ENCODE measurements around the gene PACRG. TPM values are rescaled to one million over a fixed set of nuclear protein-coding genes. Genes with fewer than 3 reads are reported as not detected.

Gene PACRG
- total RNA-seq, 1 experiment from 2014 or later = 0.44 TPM

- H3K4me3 Mint-ChIP-seq = no peak overlapping the region
- peaks cover 35% of the 10 kb centered on the region for H3K4me1 Mint-ChIP-seq
- no peak overlapping the region for H3K27ac Mint-ChIP-seq
- TF ChIP-seq, protein P1, sequence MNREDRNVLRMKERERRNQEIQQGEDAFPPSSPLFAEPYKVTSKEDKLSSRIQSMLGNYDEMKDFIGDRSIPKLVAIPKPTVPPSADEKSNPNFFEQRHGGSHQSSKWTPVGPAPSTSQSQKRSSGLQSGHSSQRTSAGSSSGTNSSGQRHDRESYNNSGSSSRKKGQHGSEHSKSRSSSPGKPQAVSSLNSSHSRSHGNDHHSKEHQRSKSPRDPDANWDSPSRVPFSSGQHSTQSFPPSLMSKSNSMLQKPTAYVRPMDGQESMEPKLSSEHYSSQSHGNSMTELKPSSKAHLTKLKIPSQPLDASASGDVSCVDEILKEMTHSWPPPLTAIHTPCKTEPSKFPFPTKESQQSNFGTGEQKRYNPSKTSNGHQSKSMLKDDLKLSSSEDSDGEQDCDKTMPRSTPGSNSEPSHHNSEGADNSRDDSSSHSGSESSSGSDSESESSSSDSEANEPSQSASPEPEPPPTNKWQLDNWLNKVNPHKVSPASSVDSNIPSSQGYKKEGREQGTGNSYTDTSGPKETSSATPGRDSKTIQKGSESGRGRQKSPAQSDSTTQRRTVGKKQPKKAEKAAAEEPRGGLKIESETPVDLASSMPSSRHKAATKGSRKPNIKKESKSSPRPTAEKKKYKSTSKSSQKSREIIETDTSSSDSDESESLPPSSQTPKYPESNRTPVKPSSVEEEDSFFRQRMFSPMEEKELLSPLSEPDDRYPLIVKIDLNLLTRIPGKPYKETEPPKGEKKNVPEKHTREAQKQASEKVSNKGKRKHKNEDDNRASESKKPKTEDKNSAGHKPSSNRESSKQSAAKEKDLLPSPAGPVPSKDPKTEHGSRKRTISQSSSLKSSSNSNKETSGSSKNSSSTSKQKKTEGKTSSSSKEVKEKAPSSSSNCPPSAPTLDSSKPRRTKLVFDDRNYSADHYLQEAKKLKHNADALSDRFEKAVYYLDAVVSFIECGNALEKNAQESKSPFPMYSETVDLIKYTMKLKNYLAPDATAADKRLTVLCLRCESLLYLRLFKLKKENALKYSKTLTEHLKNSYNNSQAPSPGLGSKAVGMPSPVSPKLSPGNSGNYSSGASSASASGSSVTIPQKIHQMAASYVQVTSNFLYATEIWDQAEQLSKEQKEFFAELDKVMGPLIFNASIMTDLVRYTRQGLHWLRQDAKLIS (CRISPR knock-in tag; IDR thresholded peaks at IDR 0.05; ENCODE audit: borderline replicate concordance) = no peak
- TF ChIP-seq MXD4 (CRISPR knock-in tag; IDR thresholded peaks at IDR 0.05; ENCODE audit: borderline replicate concordance) (no peak), IRF1 (CRISPR knock-in tag; IDR thresholded peaks at IDR 0.05) (no peak), GTF2I (CRISPR knock-in tag; conservative IDR thresholded peaks at IDR 0.05) (no peak), TCF7 (CRISPR knock-in tag; IDR thresholded peaks at IDR 0.05; ENCODE audit: low read depth) (no peak), TP53 (CRISPR knock-in tag; IDR thresholded peaks at IDR 0.05) (no peak), ATF1 (CRISPR knock-in tag; IDR thresholded peaks at IDR 0.05) (no peak), USF1 (CRISPR knock-in tag; IDR thresholded peaks at IDR 0.05) (no peak), MLX (CRISPR knock-in tag; IDR thresholded peaks at IDR 0.05) (no peak), ZNF416 (CRISPR knock-in tag; IDR thresholded peaks at IDR 0.05) (no peak)
- TF ChIP-seq, protein P2, sequence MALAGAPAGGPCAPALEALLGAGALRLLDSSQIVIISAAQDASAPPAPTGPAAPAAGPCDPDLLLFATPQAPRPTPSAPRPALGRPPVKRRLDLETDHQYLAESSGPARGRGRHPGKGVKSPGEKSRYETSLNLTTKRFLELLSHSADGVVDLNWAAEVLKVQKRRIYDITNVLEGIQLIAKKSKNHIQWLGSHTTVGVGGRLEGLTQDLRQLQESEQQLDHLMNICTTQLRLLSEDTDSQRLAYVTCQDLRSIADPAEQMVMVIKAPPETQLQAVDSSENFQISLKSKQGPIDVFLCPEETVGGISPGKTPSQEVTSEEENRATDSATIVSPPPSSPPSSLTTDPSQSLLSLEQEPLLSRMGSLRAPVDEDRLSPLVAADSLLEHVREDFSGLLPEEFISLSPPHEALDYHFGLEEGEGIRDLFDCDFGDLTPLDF (CRISPR knock-in tag; IDR thresholded peaks at IDR 0.05) = no peak
- TF ChIP-seq, protein P3, sequence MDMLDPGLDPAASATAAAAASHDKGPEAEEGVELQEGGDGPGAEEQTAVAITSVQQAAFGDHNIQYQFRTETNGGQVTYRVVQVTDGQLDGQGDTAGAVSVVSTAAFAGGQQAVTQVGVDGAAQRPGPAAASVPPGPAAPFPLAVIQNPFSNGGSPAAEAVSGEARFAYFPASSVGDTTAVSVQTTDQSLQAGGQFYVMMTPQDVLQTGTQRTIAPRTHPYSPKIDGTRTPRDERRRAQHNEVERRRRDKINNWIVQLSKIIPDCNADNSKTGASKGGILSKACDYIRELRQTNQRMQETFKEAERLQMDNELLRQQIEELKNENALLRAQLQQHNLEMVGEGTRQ (CRISPR knock-in tag; IDR thresholded peaks at IDR 0.05) = no peak
- TF ChIP-seq, protein P4, sequence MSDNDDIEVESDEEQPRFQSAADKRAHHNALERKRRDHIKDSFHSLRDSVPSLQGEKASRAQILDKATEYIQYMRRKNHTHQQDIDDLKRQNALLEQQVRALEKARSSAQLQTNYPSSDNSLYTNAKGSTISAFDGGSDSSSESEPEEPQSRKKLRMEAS (CRISPR knock-in tag; IDR thresholded peaks at IDR 0.05) = no peak
- TF ChIP-seq, protein P5, sequence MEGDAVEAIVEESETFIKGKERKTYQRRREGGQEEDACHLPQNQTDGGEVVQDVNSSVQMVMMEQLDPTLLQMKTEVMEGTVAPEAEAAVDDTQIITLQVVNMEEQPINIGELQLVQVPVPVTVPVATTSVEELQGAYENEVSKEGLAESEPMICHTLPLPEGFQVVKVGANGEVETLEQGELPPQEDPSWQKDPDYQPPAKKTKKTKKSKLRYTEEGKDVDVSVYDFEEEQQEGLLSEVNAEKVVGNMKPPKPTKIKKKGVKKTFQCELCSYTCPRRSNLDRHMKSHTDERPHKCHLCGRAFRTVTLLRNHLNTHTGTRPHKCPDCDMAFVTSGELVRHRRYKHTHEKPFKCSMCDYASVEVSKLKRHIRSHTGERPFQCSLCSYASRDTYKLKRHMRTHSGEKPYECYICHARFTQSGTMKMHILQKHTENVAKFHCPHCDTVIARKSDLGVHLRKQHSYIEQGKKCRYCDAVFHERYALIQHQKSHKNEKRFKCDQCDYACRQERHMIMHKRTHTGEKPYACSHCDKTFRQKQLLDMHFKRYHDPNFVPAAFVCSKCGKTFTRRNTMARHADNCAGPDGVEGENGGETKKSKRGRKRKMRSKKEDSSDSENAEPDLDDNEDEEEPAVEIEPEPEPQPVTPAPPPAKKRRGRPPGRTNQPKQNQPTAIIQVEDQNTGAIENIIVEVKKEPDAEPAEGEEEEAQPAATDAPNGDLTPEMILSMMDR (IDR thresholded peaks at IDR 0.05) = no peak
- ChIA-PET CTCF (interaction anchor here (1.0 to 1.5 kb wide), 3 partner anchors 10 to 170 kb away, joined by 3 to 5 read pairs (median 3); no protein-coding TSS in a partner anchor), POLR2A (no interaction called here)
- ATAC-seq = no peak
- H3K9me3 Mint-ChIP-seq = no peaks in the 10 kb centered on the region
- H3K27me3 Mint-ChIP-seq (ENCODE audit: low read depth) = peaks cover 28% of the 10 kb centered on the region
- H3K36me3 Mint-ChIP-seq = no peaks in the 10 kb centered on the region
- DNase-seq (ENCODE audit: low spot score) = no peak
Observed at GRCh38 chr6:163340201-163340887, 612.6 kb downstream of the PACRG start.
